Lung (tissue), 12 donors: ENCODE data around the gene ZFYVE1. TPM values are rescaled to one million over a fixed set of nuclear protein-coding genes. Genes with fewer than 3 reads are reported as not detected.

Experiments
- ATAC-seq: fragments of 200-7000 bp; cut with Tn5 transposase; one replicate; pipeline ENCODE4 v1.9.1; 2020; ENCODE audit warnings: moderate number of reproducible peaks; ENCODE audit not compliant: insufficient read depth, low FRiP score
- DNase-seq, 3 donors: peaks; one replicate each; pipeline ENCODE4 v3.0.0-alpha.2; 2013 to 2017
- H3K27ac ChIP-seq, 2 donors: one replicate each; pipeline ENCODE4 v1.5.1; 2013; ENCODE audit warnings: mild to moderate bottlenecking in 2 of 2, moderate library complexity in 2 of 2, control low read depth in 1 of 2, inconsistent platforms in 1 of 2, low read depth in 1 of 2, low read length in 1 of 2
- H3K27me3 ChIP-seq, 3 donors: one replicate each; pipeline ENCODE4 v1.5.1; 2013; ENCODE audit warnings: low read length in 2 of 3; ENCODE audit not compliant: control insufficient read depth in 3 of 3, insufficient read depth in 3 of 3
- H3K36me3 ChIP-seq, 4 donors: one replicate each; pipeline ENCODE4 v1.5.1; 2013; ENCODE audit warnings: low read length in 4 of 4, mild to moderate bottlenecking in 1 of 4, moderate library complexity in 1 of 4; ENCODE audit not compliant: control insufficient read depth in 4 of 4, insufficient read depth in 4 of 4
- H3K4me1 ChIP-seq, 5 donors: one replicate each; pipeline ENCODE4 v1.5.1; 2013; ENCODE audit warnings: low read length in 5 of 5, mild to moderate bottlenecking in 2 of 5, moderate library complexity in 1 of 5; ENCODE audit not compliant: control insufficient read depth in 5 of 5, insufficient read depth in 5 of 5
- H3K4me3 ChIP-seq: one replicate; pipeline ENCODE4 v1.5.1; 2013; ENCODE audit warnings: mild to moderate bottlenecking, control low read depth, moderate library complexity
- H3K9ac ChIP-seq, 2 donors: one replicate each; pipeline ENCODE4 v1.5.1; 2013; ENCODE audit warnings: low read length in 2 of 2, control low read depth in 1 of 2; ENCODE audit not compliant: insufficient read depth in 1 of 2
- H3K9me3 ChIP-seq, 4 donors: one replicate each; pipeline ENCODE4 v1.5.1; 2013; ENCODE audit warnings: low read length in 3 of 4, mild to moderate bottlenecking in 1 of 4, moderate library complexity in 1 of 4; ENCODE audit not compliant: control insufficient read depth in 4 of 4, insufficient read depth in 3 of 4
- CTCF ChIP-seq: IDR thresholded peaks from 2 replicates; pipeline ENCODE4 v1.5.1; 2012; ENCODE audit warnings: mild to moderate bottlenecking; ENCODE audit errors: control extremely low read depth, extremely low read depth
- WGBS, 2 donors: extraction: QIAGEN DNeasy Blood & Tissue Kit; methylation state at CpG; one replicate each; pipeline ENCODE4 v1.1.7; 2013; 5-methylcytosine and 5-hydroxymethylcytosine counted together
- polyA plus RNA-seq, 2 donors: library from polyadenylated mRNA; stranded (reverse); fragments of 200-250 nt; gene quantifications; one replicate each; pipeline ENCODE4 v1.2.1, GENCODE V29; 2013
- total RNA-seq, 2 donors: library from RNA; depleted of rRNA in 1 of 2; stranded (reverse); fragments of >200 nt in 1 of 2; gene quantifications; one replicate each; pipeline ENCODE4 v1.2.1, GENCODE V29; 2014 to 2021
- donor health status: control.
- donor health status: control.
- donor health status: Bipolar disorder and iron deficiency.
- donor health status: healthy.
- donor health status: DM: yes; HTN: yes; CAD: no.

ZFYVE1 gene
- total and polyA plus RNA-seq, 4 donors, result 4.1 to 17.7 (median 14.2) TPM

GRCh38 chr14:72996916-72997315 is 30.0 kb downstream of the ZFYVE1 start:
- ATAC-seq (no peak), DNase-seq (no peak)
- H3K9ac ChIP-seq, result no peak overlapping the region
- no peak overlapping the region for H3K27ac ChIP-seq
- H3K36me3 ChIP-seq, result peaks cover 18 to 35% (median 28%) of the 10 kb centered on the region in 4 donors
- H3K27me3 ChIP-seq, result no peaks in the 10 kb centered on the region
- H3K9me3 ChIP-seq, result no peaks in the 10 kb centered on the region
- H3K4me1 ChIP-seq, result peaks cover 0 to 4% (median 0%) of the 10 kb centered on the region in 5 donors
- no peak for TF ChIP-seq CTCF
- 89 to 95% methylated on average over 6 of the region's 6 CpGs for WGBS, 2 donors
- H3K4me3 ChIP-seq, result no peak overlapping the region

- no peak for DNase-seq
- no peak for ATAC-seq
- Histone ChIP-seq H3K4me1 (no peaks in the 10 kb centered on the region), H3K4me3 (no peak overlapping the region), H3K9me3 (no peaks in the 10 kb centered on the region), H3K36me3 (peaks cover 9 to 18% (median 14%) of the 10 kb centered on the region in 4 donors), H3K27me3 (no peaks in the 10 kb centered on the region), H3K27ac (no peak overlapping the region), H3K9ac (no peak overlapping the region)
- 98 to 99% methylated on average over 8 of the region's 8 CpGs for WGBS, 2 donors
- no peak for TF ChIP-seq CTCF
Measured at GRCh38 chr14:72990171-72990570, 36.7 kb downstream of the ZFYVE1 start.

- Histone ChIP-seq H3K9me3 (no peaks in the 10 kb centered on the region), H3K4me1 (no peaks in the 10 kb centered on the region), H3K9ac (no peak overlapping the region), H3K4me3 (no peak overlapping the region), H3K27me3 (no peaks in the 10 kb centered on the region), H3K27ac (no peak overlapping the region), H3K36me3 (peaks cover 7 to 15% (median 13%) of the 10 kb centered on the region in 4 donors)
- ATAC-seq (no peak), DNase-seq (peak in 1 of 3 donors; percentile 6)
- WGBS, 2 donors, result 90 to 92% methylated on average over 2 of the region's 2 CpGs
- TF ChIP-seq CTCF, result no peak
Measured at GRCh38 chr14:72986857-72987256, 40.0 kb downstream of the ZFYVE1 start.

GRCh38 chr14:72986214-72986613 is 40.7 kb downstream of the ZFYVE1 start:
- no peak overlapping the region for H3K4me3 ChIP-seq
- H3K9me3 ChIP-seq, result no peaks in the 10 kb centered on the region
- peaks cover 7 to 20% (median 17%) of the 10 kb centered on the region in 4 donors for H3K36me3 ChIP-seq
- WGBS, 2 donors, result 79 to 89% methylated on average over 3 of the region's 3 CpGs
- no peak for TF ChIP-seq CTCF
- DNase-seq (no peak), ATAC-seq (no peak)
- H3K27me3 ChIP-seq, result no peaks in the 10 kb centered on the region
- no peak overlapping the region for H3K27ac ChIP-seq
- H3K4me1 ChIP-seq, result no peaks in the 10 kb centered on the region
- no peak overlapping the region for H3K9ac ChIP-seq
